GM18498 (cell line): ENCODE data around the gene ZSCAN2.
"Not testable (repeated sequence)": the region's sequence is repeated elsewhere in the genome, so short reads cannot be mapped to it uniquely, and the experiment has no call there.

Experiments
- ATAC-seq: cut with Tn5 transposase; IDR thresholded peaks from one replicate; pipeline ENCODE4 v1.9.1; 2021; ENCODE audit warnings: mild to moderate bottlenecking, moderate library complexity; ENCODE audit not compliant: unreplicated experiment

The ZSCAN2 gene

GRCh38 chr15:84600687-84601554 is at the start of gene ZSCAN2:
Gene ZSCAN2 (plus strand): TSS chr15:84601009. CDS start chr15:84603928, 2,919 bp downstream.
- peak; percentile 98 for ATAC-seq

DNA sequence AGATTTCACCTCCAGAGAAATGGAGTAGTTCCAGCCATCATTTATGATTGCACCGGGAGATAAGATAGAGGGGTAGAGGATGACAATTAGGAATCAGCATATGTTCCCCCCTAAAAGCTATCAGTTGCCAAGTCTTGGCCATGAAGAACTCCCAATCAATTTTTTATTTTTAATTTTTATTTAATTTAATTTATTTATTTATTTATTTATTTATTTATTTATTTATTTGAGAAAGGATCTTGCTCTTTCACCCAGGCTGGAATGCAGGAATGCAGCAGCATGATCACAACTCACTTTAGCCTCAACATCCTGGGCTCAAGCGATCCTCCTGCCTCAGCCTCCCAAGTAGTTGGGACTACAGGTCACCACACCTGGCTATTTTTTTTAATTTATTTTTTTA is 49.2 kb upstream of the ZSCAN2 start:
- ATAC-seq = not testable (repeated sequence)

DNA sequence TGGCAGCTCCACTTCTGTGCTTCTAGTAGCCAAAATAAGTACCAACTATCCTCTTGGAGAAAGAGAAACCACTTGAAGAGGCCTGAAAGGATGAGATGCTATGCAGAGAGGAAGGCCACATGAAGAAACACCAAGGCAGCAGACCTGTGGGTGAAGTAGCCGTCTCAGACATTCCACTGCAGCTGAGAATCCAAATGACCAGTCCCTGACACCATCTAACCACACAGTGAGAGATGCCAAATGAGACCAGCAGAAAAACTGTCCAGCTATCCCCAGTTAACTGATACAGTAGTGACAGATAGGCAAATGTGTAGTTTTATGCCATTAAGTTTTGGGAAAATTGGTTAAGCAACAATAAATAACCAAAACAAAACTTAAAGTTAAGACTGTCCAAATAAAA is 47.9 kb upstream of the ZSCAN2 start:
- ATAC-seq = no peak

DNA sequence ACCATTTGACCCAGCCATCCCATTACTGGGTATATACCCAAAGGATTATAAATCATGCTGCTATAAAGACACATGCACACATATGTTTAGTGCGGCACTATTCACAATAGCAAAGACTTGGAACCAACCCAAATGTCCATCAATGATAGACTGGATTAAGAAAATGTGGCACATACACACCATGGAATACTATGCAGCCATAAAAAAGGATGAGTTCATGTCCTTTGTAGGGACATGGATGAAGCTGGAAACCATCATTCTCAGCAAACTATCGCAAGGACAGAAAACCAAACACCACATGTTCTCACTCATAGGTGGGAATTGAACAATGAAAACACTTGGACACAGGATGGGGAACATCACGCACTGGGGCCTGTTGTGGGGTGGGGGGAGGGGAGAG is 44.1 kb upstream of the ZSCAN2 start:
- ATAC-seq = not testable (repeated sequence)

DNA sequence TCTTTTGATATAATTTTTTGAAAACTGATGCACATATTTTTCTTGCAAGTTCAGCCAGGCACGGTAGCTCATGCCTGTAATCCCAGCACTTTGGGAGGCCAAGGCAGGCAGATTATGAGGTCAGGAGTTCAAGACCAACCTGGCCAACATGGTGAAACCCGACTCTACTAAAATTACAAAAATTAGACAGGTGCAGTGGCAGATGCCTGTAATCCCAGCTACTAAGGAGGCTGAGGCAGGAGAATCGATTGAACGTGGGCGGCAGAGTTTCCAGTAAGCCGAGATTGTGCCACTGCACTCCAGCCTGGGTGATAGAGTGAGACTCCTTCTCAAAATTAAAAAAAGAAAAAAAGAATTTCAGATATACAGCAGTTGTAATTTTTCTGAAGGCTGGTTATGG is 32.8 kb upstream of the ZSCAN2 start:
- not testable (repeated sequence) for ATAC-seq

GRCh38 chr15:84570164-84570735 is 30.6 kb upstream of the ZSCAN2 start:
- no peak for ATAC-seq

DNA sequence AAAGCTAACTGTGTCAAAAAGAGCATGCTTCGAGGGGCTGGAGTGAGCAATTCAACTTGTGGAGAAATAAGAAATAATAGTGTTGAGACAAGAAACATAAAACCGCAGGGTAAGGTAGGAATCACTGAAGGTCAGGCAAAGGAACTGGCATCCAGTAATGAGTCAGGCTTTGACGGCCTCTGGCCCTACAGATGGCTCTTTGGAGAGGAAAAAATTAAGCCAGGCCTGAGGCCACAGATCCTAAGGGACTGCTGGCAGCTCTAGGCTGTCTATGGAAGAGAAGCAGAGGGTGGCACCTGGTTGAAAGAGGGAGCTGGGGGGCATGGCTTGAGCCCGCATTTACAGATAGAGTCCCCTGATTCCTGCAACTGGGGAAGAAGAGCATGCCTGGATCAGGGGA is 28.6 kb upstream of the ZSCAN2 start:
- no peak for ATAC-seq

- ATAC-seq = no peak
Measured at GRCh38 chr15:84575493-84575892, 25.3 kb upstream of the ZSCAN2 start.

DNA sequence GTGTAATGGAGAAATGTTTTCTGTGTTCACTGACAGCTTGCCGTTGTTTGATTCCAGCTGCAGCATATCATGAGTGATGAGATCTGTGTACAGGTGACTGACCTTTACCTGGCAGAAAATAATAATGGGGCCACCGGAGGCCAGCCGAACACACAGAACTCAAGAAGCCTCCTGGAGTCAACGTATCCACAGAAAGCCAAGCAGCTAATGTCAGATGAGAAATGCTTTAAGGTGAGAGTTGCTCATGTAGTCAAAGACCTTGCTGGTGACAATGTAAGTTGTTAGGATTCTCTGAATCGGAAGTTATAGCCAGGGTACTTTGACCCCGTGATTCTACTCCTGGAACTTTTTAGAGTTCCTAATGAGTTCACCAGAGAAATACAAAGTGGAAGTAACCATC is 22.9 kb upstream of the ZSCAN2 start:
- not testable (repeated sequence) for ATAC-seq

DNA sequence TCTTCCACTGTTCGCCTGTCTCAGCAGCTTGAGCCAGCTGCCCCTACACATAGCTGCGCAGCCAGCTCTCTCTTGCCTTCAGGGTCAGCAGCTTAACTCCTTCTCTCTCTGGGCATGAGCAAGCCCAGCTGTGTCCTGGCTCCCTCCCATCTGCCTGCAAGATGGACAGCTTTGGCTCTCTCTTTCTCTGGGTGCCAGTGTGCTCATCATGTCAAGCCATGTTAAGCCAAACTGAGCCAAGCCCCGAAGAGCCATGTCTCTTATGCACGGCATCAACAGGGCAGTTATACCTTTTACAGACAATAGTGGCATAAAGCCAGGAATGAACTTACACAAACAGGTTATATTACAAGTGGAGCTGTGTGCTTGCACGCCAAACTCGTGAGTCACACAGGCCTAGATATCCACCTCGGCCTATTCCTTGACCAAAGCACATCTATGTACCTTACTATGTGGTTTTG is 21.5 kb upstream of the ZSCAN2 start:
- ATAC-seq = not testable (repeated sequence)

- not testable (repeated sequence) for ATAC-seq
Measured at GRCh38 chr15:84581676-84582428, 19.0 kb upstream of the ZSCAN2 start.

- ATAC-seq = no peak
Measured at GRCh38 chr15:84582583-84583157, 18.1 kb upstream of the ZSCAN2 start.

DNA sequence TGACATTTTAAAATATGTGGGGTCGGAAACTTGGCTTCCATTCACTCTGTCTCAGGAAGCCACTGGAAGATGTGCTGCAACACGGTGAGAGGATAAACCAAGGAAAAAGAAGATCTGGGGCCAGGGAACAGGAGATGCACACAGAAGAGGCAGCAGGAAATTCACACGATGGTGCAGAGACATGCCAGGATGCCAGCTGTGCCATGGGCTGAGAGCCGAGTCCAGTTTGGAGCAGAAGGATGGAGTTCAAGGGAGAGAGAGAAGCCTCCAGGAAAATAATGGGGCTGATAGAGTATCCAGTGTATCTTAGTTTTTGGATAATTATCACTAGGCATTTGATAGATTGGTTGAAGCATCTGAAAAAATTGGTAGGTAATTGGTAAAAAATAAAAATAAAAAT is 16.9 kb upstream of the ZSCAN2 start:
- not testable (repeated sequence) for ATAC-seq

DNA sequence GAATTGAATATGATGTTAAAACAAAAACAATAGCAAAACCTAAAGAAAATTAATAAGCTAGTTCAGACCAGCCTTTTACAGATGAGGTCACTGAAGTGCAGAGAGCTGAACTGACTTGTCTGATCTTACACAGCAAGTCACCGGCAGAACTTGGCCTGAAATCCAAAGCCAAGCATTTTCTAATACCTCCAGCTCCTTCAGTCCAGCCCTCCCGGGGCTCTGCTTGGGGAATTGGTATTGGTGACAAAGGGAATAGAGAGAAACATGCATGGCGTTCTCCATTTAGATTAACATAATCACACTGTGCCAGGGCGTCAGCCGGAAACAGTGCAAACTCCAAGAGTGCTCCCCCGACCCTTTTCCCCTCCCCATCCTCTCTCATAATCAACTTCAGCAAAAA is 14.1 kb upstream of the ZSCAN2 start:
- ATAC-seq = no peak

DNA sequence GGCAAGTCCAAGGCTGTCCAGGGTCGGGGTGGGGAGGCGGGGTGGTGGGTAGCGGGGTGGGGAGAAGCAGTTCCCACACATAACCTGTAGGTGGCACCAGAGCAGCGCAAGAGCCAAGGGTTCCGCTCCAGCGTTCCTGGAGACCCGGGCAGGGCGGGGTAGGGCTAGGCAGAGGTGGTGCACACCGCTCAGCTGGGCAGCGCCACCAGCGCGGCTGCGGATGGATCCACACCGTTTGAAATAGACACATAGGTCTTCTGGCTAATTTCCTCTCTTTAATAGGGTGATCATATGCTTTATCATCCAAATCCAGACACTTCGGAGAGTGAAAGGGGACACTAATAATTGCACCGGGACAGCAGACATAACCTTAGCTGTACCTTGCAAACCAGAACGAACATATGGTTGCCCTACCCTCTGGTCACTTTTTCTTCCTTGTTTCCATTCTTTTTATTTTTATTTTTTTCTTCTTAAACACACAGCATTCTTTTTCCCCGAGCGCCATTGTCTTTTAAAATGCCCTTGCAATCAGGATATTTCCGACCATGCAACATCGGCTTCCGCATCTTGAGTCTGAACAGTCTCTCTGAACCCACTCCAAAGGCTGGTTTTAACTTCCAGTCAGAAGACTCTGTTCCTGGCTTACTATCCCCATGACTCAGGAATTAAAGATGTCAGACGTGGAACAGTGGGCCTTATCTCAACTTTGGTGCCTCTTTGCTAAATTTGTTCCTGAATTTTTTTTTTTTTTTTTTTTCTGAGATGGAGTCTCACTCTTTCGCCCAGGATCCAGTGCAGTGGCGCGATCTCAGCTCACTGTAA is 12.5 kb upstream of the ZSCAN2 start:
- ATAC-seq = peak; percentile 98

- ATAC-seq = no peak
Measured at GRCh38 chr15:84590406-84590805, 10.4 kb upstream of the ZSCAN2 start.

- ATAC-seq = no peak
Measured at GRCh38 chr15:84591815-84592214, 9.0 kb upstream of the ZSCAN2 start.

- no peak for ATAC-seq
Measured at GRCh38 chr15:84594617-84595290, 6.1 kb upstream of the ZSCAN2 start.

DNA sequence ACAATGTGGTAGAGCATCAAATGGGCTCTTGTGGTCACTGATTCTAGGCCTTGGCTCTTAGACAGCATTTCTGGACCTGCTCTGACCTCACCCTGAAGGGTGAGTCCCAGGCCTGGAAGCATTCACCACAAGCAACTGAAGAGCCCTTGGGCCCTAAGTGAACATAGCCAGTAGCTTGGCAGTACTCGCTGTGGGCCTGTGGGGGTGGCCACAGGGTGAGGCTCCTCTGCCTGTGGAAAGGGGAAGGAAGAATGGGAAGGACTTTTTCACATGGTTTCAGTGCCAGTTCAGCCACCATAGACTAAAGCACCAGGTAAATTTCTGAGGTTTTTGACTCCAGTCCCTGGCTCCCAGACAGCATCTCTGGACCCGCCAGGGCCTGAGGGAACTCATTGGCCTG is 5.1 kb upstream of the ZSCAN2 start:
- ATAC-seq = no peak

DNA sequence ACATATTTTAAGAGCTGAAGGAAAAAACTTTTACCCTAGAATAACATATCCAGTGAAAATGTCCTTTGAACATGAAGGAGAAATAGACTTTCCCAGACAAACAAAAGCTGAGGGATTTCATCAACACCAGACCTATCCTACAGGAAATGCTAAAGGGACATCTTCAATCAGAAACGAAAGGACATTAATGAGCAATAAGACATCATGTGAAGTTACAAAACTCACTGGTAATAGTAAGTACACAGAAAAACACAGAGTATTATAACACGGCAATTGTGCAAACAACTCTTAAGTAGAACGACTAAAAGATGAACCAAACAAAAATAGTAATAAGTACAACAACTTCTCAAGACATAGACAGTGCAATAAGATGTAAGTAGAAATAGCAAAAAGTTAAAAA is 3.5 kb upstream of the ZSCAN2 start:
- no peak for ATAC-seq
